Esophagus squamous epithelium (tissue), 5 donors: ENCODE results near the gene BCL2L1. TPM values are rescaled to one million over a fixed set of nuclear protein-coding genes. Genes with fewer than 3 reads are reported as not detected.

Experiments used
- DNase-seq: peaks from one replicate; lab custom pipeline; 2025; lab: John Stamatoyannopoulos, UW
- H3K27ac ChIP-seq, 4 donors: fragments of 200-600 bp; sonication (generic); one replicate each; pipeline ENCODE4 v1.5.1; 2016 to 2019; ENCODE audit warnings: mild to moderate bottlenecking in 1 of 4
- H3K27me3 ChIP-seq, 4 donors: fragments of 200-600 bp; sonication (generic); 1 replicate in 3 of 4; 2 replicates in 1 of 4; pipeline versions ENCODE4 v1.5.1 to v1.6.0; 2017 to 2021; ENCODE audit warnings: antibody characterized with exemption in 1 of 4
- H3K36me3 ChIP-seq, 3 donors: fragments of 200-600 bp; sonication (generic); one replicate each; pipeline ENCODE4 v1.5.1; 2016 to 2019
- H3K4me1 ChIP-seq, 3 donors: fragments of 200-600 bp; sonication (generic); one replicate each; pipeline ENCODE4 v1.5.1; 2017 to 2019
- H3K4me3 ChIP-seq, 4 donors: fragments of 200-600 bp; sonication (generic); 1 replicate in 3 of 4; 2 replicates in 1 of 4; pipeline ENCODE4 v1.5.1; 2016 to 2019; ENCODE audit warnings: mild to moderate bottlenecking in 2 of 4, moderate library complexity in 1 of 4
- H3K9me3 ChIP-seq, 3 donors: fragments of 200-600 bp; sonication (generic); one replicate each; pipeline ENCODE4 v1.5.1; 2016 to 2019
- POLR2A ChIP-seq, 4 donors: fragments of 450-650 bp; IDR thresholded peaks; one replicate each; pipeline ENCODE4 v1.6.1; 2017; ENCODE audit warnings: antibody characterized with exemption in 4 of 4, mild to moderate bottlenecking in 4 of 4, moderate library complexity in 3 of 4
- WGBS, 2 donors: methylation state at CpG; one replicate each; pipeline ENCODE4 v1.1.5; 2018; 5-methylcytosine and 5-hydroxymethylcytosine counted together
- intact Hi-C: fragments of 100-400 bp; cut with DNase I; formaldehyde crosslinking; loops from one replicate; pipeline ENCODE4 v1.15.0; 2022
- total RNA-seq, 4 donors: library from RNA; depleted of rRNA; stranded (reverse); fragments of >200 nt; gene quantifications; one replicate each; pipeline ENCODE4 v1.1.0, GENCODE V29; 2016
- TF ChIP-seq, protein P1 (sequence below), 6 experiments: fragments of 450-650 bp in 4 of 6; fragments of 200-600 bp in 2 of 6; sonication (generic) in 2 of 6; IDR thresholded peaks; one replicate each; pipeline ENCODE4 v1.5.1; 2016 to 2019; ENCODE audit warnings: antibody characterized with exemption in 6 of 6, mild to moderate bottlenecking in 4 of 6, moderate library complexity in 4 of 6
- donor health status: DM: yes; HTN: yes; CAD: no.

Gene BCL2L1
- total RNA-seq, 4 donors from 2014 or later = 65.4 to 105 (median 90.1) TPM

DNA sequence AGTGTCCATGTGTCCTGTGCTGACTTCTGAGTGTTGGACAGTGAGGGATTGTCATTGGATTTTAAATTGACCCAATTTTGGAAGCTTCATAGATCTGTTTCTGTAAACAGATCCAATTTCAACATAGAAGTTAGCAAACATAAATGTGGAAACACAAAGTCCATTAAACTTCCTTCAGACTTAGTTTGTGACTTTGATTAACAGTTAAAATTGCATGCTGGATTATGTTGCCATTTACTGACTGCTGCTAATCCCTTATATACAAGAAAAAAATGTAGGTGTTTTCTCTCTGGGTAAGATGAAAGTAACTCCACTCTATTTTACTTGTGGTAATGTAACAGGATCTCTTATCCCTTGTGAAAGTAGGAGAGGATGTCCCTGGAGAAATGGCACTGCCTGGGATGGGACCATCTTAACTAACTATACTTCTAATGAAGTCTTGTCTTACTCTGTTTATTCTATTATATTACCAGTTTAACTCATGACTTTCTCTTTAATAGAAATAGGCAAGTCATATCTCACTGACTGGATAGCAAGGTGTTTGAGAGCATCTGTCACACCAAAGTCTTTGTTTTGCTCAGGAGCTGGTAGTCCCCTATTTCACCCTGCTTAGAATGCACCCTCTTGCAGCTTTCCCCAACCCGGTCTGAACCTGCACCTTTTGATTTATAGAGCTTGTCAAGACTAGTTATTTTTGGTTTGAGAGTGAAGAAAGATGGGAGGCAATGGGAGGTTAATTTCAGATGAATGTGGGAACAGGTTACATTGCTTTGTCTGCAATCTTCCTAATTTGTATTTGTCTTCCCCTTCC, 23.6 kb upstream of the BCL2L1 start:
- H3K9me3 ChIP-seq = no peaks in the 10 kb centered on the region
- intact Hi-C loops = no loop called here
- H3K4me1 ChIP-seq = peaks cover 0 to 16% (median 0%) of the 10 kb centered on the region in 3 donors
- H3K27me3 ChIP-seq = no peaks in the 10 kb centered on the region
- H3K36me3 ChIP-seq = no peaks in the 10 kb centered on the region
- no peak overlapping the region for H3K4me3 ChIP-seq
- DNase-seq = no peak
- TF ChIP-seq POLR2A (IDR thresholded peaks at IDR 0.05) = no peak
- TF ChIP-seq, protein P1, sequence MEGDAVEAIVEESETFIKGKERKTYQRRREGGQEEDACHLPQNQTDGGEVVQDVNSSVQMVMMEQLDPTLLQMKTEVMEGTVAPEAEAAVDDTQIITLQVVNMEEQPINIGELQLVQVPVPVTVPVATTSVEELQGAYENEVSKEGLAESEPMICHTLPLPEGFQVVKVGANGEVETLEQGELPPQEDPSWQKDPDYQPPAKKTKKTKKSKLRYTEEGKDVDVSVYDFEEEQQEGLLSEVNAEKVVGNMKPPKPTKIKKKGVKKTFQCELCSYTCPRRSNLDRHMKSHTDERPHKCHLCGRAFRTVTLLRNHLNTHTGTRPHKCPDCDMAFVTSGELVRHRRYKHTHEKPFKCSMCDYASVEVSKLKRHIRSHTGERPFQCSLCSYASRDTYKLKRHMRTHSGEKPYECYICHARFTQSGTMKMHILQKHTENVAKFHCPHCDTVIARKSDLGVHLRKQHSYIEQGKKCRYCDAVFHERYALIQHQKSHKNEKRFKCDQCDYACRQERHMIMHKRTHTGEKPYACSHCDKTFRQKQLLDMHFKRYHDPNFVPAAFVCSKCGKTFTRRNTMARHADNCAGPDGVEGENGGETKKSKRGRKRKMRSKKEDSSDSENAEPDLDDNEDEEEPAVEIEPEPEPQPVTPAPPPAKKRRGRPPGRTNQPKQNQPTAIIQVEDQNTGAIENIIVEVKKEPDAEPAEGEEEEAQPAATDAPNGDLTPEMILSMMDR (IDR thresholded peaks at IDR 0.05) = no peak
- WGBS, 2 donors = 5 to 23% methylated on average over 1 of the region's 1 CpG
- H3K27ac ChIP-seq = no peak overlapping the region

DNA sequence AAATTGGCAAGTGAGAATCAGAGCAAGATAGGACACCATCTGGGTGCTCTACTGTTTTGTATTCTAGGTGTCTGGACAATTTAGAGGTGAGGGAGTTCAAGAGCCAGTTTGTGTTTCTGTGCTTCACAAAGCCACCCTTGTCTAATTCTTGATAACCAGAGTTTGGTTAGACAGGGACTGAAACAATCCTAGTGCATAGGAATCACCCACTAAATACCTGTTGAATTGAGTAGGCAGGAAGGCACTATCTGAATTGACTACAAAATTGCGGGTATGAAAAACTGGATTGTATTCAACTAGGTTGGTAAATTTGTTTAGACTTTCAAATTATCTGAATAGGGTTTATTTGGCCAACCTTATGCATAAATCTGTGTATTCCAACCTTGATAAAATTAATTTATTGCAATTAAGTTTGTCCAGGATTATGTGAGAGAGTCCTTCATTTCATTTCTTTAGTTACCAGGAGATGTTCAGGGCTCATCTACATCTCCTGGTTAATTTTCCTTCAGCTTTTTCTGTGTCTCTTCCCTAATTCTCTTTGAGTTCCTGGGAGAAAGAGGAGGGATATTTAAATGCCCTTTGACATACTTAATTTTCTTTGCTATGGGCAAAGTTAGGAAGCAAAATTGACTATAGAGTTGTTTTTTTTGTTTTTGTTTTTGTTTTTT, 18.1 kb upstream of the BCL2L1 start:
- WGBS, 2 donors = 44 to 50% methylated on average over 1 of the region's 1 CpG
- H3K9me3 ChIP-seq = no peaks in the 10 kb centered on the region
- intact Hi-C loops = no loop called here
- no peak for DNase-seq
- no peaks in the 10 kb centered on the region for H3K36me3 ChIP-seq
- peak overlapping the region in 1 of 4 donors; percentile 88 for H3K27ac ChIP-seq
- peak overlapping the region in 3 of 4 donors; percentile 66 to 80 (median 75) for H3K4me3 ChIP-seq
- TF ChIP-seq, protein P1 (IDR thresholded peaks at IDR 0.05) = no peak
- no peak for TF ChIP-seq POLR2A (IDR thresholded peaks at IDR 0.05)
- no peaks in the 10 kb centered on the region for H3K27me3 ChIP-seq
- H3K4me1 ChIP-seq = peaks cover 0 to 29% (median 5%) of the 10 kb centered on the region in 3 donors

DNA sequence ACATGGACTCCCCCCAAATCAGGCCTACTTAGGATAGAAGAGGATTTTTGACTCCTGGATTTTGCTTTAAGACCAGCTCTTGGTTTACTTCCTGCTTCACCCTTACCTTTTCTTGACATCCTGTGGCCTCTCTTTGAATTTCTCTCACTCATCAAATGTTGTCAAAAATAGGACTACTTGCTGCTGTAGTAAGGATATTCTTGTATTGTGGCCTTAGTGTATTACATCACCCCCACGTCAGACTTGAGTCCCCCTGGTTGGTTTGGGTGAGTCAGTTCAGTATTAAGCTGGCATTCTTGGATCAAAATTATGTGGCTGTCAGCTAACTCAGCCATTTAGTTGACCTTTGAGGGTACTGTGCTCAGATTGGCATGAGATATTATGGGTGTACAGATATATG, 17.5 kb upstream of the BCL2L1 start:
- peak overlapping the region; percentile 43 to 80 (median 70) for H3K4me3 ChIP-seq
- H3K36me3 ChIP-seq = no peaks in the 10 kb centered on the region
- intact Hi-C loops = no loop called here
- peaks cover 0 to 28% (median 5%) of the 10 kb centered on the region in 3 donors for H3K4me1 ChIP-seq
- H3K27me3 ChIP-seq = no peaks in the 10 kb centered on the region
- no peaks in the 10 kb centered on the region for H3K9me3 ChIP-seq
- 0 to 6% methylated on average over 1 of the region's 1 CpG for WGBS, 2 donors
- DNase-seq = no peak
- peak overlapping the region in 2 of 4 donors; percentile 70 to 88 for H3K27ac ChIP-seq
- TF ChIP-seq POLR2A (IDR thresholded peaks at IDR 0.05) = no peak
- TF ChIP-seq, protein P1 (IDR thresholded peaks at IDR 0.05) = no peak

DNA sequence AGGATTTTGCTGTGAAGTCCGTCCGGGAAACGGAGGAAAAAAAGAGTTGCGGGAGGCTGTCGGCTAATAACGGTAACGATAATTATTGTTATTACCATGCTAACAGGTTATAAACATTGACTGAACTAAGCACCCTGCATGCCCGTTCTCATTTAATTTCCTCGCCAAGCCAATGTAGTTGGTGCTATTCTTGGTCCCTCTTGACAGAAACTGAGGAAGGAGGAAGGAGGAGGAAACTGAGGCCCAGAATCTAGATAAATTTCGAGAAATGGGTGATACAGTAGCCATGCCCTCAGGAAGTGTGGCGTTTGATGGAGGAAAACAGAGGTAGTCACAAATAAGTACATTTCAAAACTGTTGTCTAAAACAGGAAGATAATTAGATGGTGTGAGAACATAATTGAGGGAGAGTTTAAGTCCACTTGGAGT, 16.9 kb upstream of the BCL2L1 start:
- TF ChIP-seq, protein P1 (IDR thresholded peaks at IDR 0.05) = no peak
- no peak for TF ChIP-seq POLR2A (IDR thresholded peaks at IDR 0.05)
- no peaks in the 10 kb centered on the region for H3K36me3 ChIP-seq
- peak overlapping the region; percentile 56 to 88 (median 74) for H3K27ac ChIP-seq
- intact Hi-C loops = no loop called here
- no peak for DNase-seq
- H3K4me3 ChIP-seq = peak overlapping the region; percentile 43 to 80 (median 70)
- no peaks in the 10 kb centered on the region for H3K9me3 ChIP-seq
- H3K4me1 ChIP-seq = peaks cover 0 to 28% (median 5%) of the 10 kb centered on the region in 3 donors
- WGBS, 2 donors = 0 to 1% methylated on average over 6 to 8 of the region's 11 CpGs
- no peaks in the 10 kb centered on the region for H3K27me3 ChIP-seq
